GM12873 (cell line): Measurements from ENCODE around the gene APP.

ENCODE experiments used
- TF ChIP-seq, protein P1 (sequence below): IDR thresholded peaks from 2 replicates; pipeline ENCODE4 v1.5.1; 2012; ENCODE audit warnings: low read depth, mild to moderate bottlenecking, moderate library complexity, low read length, control low read depth; ENCODE audit not compliant: insufficient read depth; ENCODE audit errors: missing control alignments

APP gene

DNA sequence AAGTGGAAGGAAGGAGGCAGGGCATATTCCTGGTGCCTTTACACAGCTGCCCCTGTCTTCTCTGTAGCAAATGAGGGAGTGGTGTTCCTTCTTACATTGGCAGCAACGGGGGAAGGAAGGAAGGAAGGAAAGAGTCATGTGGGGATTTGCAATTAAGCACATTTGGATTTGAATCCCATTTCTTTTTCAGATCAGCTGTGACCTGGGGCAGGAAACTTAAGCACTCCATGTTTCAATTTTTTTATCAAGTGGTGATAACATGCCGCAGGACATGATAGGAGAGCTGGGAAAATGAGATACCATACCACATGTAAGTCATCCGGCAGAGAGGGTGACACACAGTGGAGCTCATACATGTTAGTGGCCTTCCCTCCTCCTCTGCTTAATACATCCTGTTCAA is 186.8 kb downstream of the APP start:
- TF ChIP-seq, protein P1, sequence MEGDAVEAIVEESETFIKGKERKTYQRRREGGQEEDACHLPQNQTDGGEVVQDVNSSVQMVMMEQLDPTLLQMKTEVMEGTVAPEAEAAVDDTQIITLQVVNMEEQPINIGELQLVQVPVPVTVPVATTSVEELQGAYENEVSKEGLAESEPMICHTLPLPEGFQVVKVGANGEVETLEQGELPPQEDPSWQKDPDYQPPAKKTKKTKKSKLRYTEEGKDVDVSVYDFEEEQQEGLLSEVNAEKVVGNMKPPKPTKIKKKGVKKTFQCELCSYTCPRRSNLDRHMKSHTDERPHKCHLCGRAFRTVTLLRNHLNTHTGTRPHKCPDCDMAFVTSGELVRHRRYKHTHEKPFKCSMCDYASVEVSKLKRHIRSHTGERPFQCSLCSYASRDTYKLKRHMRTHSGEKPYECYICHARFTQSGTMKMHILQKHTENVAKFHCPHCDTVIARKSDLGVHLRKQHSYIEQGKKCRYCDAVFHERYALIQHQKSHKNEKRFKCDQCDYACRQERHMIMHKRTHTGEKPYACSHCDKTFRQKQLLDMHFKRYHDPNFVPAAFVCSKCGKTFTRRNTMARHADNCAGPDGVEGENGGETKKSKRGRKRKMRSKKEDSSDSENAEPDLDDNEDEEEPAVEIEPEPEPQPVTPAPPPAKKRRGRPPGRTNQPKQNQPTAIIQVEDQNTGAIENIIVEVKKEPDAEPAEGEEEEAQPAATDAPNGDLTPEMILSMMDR, result no peak

DNA sequence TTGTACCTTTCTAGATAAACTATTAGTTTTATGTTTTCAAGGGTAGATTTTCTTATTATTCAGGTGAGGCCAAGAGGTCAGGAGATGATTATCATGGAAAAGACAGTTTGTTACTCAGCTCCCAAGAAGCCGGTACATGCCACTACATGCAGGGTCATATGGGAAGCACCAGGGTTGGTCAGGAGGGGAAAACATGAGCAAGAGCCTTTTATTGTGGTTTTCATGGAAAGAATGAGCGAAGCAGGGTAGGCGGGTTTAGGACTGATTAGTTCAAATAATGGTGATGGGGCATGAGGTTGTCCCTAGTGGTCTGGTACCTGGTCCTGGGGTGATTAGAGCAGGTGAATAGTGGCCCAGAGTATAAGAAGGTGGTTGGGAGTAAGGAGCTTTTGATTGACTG is 189.9 kb downstream of the APP start:
- TF ChIP-seq, protein P1, result no peak

DNA sequence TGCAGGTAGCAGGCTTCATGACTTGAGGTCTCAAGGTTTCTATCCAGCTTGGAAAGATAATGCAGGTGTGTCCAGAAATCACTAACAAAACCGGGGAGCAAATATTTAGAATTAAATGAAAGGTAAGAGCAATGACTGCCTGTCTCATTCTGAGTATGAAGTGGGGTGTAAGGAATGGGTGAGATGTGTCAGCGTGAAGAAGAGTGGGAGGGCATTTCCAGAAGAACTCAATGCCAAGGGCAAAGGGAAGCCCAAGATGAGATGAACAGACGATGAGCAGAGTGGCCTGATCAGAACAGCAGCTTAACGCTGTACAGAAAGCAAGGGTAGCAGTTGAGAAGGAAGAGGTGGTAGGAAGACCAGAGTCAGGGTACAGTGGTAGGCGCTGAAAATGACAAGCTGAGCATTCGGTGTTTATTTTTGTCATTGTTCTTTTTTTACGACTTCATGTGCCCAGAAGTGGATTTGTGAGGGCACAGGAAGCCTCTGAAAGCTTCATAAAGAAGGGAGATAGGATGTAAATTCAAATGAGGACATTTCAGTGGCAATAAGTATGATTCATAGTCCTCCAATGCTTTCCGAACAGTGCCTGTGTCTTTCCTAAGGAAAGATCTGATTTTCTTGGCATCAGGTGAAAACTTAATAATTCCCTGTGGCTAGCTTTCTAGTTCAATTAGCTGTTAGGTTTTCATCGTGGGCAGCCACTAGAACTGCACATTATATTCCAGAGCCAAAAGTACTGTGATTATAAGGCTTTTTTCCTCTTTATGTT is 190.5 kb downstream of the APP start:
- TF ChIP-seq, protein P1, result no peak

DNA sequence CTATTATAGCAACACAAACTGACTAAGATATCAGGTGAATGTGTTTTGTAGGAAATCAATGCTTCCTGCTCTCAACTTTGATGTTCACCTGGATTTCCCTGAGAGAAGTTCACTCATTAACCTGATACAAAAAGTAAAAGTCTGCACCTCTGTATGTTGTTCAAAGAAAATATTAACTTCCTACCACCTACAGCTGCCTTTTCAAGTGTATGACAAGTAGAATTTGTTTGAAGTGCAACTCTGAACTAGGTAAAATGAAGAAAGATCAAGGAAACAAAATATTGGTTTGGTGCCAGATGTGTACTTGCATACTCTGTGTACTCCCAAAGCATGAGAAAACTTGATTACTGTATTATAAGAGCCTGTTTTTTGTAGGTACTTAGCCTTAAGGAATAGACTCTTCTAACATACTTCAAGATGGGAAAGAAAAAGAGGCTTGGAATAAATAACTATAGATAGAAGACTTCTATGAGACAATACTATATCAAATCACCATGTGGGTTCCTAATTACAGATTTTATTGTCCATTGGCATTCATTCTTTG is 193.4 kb downstream of the APP start:
- TF ChIP-seq, protein P1, result no peak

DNA sequence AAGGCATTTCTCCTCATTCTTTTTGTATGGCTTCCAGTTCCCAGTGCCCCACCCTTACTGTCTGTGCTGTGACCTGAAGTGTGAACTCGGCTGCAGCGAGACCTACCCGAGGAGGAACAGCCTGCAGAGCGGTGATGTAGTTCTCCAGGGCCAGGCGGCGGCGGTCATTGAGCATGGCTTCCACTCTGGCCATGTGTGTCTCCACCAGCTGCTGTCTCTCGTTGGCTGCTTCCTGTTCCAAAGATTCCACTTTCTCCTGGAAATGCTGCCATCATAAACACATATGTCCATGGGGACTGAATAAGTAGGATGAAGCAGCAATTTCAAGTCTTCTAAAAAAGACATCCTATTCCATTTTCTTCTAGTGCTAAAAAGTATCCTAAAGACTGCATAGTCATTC is 195.6 kb downstream of the APP start:
- TF ChIP-seq, protein P1, result no peak

DNA sequence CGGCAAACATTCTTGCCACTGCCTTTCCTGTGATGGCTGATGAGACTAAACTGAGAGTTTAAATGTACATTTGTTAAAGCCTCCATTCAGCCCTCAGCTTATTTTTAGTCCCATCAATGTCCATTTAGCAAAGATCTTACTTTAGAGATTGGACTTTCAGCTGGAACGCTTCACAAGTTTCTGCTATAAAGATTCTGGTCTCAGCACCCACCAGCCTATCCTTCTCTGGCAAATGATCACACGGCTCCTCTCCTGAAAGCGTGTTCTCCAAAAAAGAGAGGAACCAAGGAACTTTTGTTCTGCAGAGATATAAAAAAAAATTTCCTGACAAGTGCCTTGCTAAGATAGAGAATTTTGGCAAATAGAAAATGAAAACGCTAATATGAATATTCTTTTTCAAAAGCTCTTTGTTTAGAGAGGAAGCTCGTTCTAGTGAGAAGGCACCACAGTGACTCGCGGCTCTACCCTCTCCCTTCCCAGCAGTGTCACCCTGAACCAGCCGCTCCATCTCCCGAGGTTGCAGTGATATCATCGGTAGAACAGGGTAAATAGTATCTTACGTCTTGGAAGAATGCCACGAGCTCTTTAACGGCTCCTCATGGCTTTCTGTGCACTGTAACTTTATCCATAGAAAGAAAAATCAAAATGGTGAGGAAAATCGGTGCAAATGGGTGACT is 200.2 kb downstream of the APP start:
- TF ChIP-seq, protein P1, result no peak

DNA sequence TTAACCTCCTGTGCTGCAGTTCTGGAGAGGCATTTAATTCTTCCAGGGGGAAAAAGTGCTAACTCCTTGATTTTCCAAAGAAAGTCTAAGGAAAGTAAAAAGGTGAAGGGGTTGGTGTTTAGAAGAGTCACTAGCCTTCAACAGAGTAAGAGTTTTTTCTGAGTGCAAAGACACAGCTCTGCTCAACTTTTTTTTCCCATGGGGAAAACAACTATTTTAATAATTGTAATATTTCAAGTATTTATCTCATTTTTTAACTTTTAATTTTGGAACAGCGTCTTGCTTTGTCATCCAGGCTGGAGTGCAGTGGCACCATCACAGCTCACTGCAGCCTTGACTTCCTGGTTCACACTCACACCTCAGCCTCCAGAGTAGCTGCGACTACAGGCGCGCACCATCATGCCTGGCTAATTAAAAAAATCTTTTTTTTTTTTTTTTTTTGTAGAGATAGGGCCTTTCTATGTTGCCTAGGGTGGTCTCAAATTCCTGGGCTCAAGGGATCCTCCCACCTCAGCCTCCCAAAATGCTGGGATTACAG is 202.6 kb downstream of the APP start:
- TF ChIP-seq, protein P1, result no peak
